NT2/D1 (cell line): Measurements from ENCODE around the gene FOXK1.

Experiments
- YY1 ChIP-seq: IDR thresholded peaks from 2 replicates; pipeline ENCODE4 v1.6.1; 2011; ENCODE audit not compliant: insufficient read length, insufficient read depth
- ZNF274 ChIP-seq: IDR thresholded peaks from 2 replicates; pipeline ENCODE4 v1.6.1; 2011; ENCODE audit warnings: mild to moderate bottlenecking, low read depth, low read length

DNA sequence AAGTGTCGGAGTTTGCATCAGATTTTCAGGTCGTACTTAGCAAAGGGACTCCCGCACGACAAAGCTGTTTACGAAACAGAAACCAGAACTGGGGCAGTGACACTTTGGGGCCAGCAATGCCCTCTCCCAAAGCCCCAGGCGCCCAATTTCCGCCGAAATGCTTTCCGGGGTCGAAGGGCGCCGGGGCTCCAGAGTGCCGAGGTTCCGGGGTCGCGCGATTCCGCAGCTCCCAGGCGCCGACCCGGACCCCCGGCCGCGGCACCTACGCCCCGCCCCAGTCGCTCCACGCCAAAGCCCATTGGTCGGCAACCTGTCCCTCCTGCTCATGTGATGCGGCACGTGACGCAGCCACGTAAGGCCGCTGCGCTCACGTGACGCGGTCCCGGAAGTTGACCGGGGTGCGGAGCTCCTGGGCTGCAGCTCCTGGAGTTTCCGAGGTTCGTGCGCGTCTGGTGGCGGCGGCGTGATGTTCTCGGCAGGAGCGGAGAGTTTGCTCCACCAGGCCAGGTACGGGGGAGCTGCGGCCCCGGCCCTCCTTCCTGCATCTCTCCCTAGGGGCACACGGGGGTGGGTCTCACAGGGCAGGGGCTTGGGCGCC is 93.3 kb downstream of the FOXK1 start, which contains the start of gene AP5Z1:
- TF ChIP-seq YY1 (no peak), ZNF274 (no peak)
